Measurements from ENCODE around the gene AKT3. TPM values are rescaled to one million over a fixed set of nuclear protein-coding genes. Genes with fewer than 3 reads are reported as not detected.

Gene AKT3
- total RNA-seq, 6 donors from 2014 or later, result 23.0 to 51.2 (median 46.8) TPM

DNA sequence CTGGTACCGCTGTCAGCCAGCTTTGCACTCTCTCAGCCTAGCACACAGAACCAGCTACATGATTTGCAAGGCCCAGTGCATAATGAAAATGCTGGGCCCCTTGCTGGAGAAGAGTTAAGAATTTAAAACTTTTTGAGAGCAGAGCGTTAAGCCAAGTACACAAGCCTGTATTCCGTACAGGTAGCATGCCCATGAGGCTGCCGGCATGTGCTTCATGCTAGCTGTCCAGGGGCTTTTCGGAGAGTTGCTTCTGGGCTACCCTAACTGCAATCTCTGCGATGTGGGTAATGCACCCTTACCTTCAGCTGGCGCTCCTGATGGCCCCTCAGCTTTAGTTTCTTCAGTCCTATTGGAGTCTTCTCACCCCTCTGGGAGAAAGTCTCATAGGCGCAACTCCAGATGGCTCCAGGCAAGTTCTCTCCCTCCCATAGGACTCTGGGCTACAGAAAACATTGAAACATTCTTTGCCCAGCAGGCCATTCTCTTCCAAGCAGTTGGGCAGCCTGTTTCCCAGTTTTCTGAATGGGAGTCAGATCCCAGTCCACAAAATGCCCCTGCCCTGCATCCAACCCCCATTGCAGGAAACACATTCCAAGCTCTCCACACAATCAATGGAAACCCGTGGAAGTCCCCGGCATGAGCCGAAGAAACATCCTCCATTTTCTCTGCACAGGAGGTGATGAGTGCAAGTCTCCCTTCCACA, 5.7 kb upstream of the AKT3 start:
- 87 to 90% methylated on average over 11 of the region's 11 CpGs for WGBS, 2 donors
- ATAC-seq (ENCODE audit: low FRiP score in 2 of 2) (no peak), DNase-seq (no peak)
- Histone ChIP-seq H3K4me1 (peaks cover 3 to 9% (median 6%) of the 10 kb centered on the region in 4 donors), H3K27ac (no peak overlapping the region), H3K27me3 (no peaks in the 10 kb centered on the region), H3K36me3 (no peaks in the 10 kb centered on the region), H3K4me3 (no peak overlapping the region), H3K9me3 (no peaks in the 10 kb centered on the region)
- TF ChIP-seq POLR2AphosphoS5 (IDR thresholded peaks at IDR 0.05) (no peak), EP300 (IDR thresholded peaks at IDR 0.05) (no peak), POLR2A (IDR thresholded peaks at IDR 0.05) (no peak)
- TF ChIP-seq, protein P1, sequence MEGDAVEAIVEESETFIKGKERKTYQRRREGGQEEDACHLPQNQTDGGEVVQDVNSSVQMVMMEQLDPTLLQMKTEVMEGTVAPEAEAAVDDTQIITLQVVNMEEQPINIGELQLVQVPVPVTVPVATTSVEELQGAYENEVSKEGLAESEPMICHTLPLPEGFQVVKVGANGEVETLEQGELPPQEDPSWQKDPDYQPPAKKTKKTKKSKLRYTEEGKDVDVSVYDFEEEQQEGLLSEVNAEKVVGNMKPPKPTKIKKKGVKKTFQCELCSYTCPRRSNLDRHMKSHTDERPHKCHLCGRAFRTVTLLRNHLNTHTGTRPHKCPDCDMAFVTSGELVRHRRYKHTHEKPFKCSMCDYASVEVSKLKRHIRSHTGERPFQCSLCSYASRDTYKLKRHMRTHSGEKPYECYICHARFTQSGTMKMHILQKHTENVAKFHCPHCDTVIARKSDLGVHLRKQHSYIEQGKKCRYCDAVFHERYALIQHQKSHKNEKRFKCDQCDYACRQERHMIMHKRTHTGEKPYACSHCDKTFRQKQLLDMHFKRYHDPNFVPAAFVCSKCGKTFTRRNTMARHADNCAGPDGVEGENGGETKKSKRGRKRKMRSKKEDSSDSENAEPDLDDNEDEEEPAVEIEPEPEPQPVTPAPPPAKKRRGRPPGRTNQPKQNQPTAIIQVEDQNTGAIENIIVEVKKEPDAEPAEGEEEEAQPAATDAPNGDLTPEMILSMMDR (IDR thresholded peaks at IDR 0.05), result no peak

- 39 to 42% methylated on average over 3 of the region's 3 CpGs for WGBS, 2 donors
These were observed 1.7 kb upstream of the AKT3 start for GRCh38 chr1:243851765-243852164.

GRCh38 chr1:243851257-243851756, 1.3 kb upstream of the AKT3 start:
- no peak for DNase-seq
- TF ChIP-seq POLR2AphosphoS5 (IDR thresholded peaks at IDR 0.05), result no peak
- TF ChIP-seq, protein P1 (IDR thresholded peaks at IDR 0.05), result no peak
- TF ChIP-seq POLR2A (IDR thresholded peaks at IDR 0.05), result no peak
- no peak for TF ChIP-seq EP300 (IDR thresholded peaks at IDR 0.05)
- peaks cover 0 to 8% (median 3%) of the 10 kb centered on the region in 4 donors for H3K27me3 ChIP-seq
- no peaks in the 10 kb centered on the region for H3K36me3 ChIP-seq
- H3K9me3 ChIP-seq, result no peaks in the 10 kb centered on the region
- WGBS, 2 donors, result 6 to 10% methylated on average over 8 to 12 of the region's 12 CpGs
- H3K4me1 ChIP-seq, result peaks cover 13 to 25% (median 18%) of the 10 kb centered on the region in 4 donors
- H3K4me3 ChIP-seq, result peak overlapping the region; percentile 74 to 94 (median 88)
- no peak for ATAC-seq (ENCODE audit: low FRiP score in 2 of 2)
- peak overlapping the region; percentile 95 to 99 (median 96) for H3K27ac ChIP-seq

More at GRCh38 chr1:243851765-243852164, 1.7 kb upstream of the AKT3 start:
- no peak overlapping the region for H3K4me3 ChIP-seq
- no peak overlapping the region for H3K27ac ChIP-seq
- no peaks in the 10 kb centered on the region for H3K9me3 ChIP-seq
- H3K36me3 ChIP-seq, result no peaks in the 10 kb centered on the region
- DNase-seq (no peak), ATAC-seq (ENCODE audit: low FRiP score in 2 of 2) (no peak)
- no peak for TF ChIP-seq POLR2A (IDR thresholded peaks at IDR 0.05)
- H3K4me1 ChIP-seq, result peaks cover 13 to 25% (median 18%) of the 10 kb centered on the region in 4 donors
- peaks cover 0 to 8% (median 3%) of the 10 kb centered on the region in 4 donors for H3K27me3 ChIP-seq

GRCh38 chr1:243850452-243851256, 611 bp upstream of the AKT3 start:
- H3K4me1 ChIP-seq, result peaks cover 13 to 25% (median 18%) of the 10 kb centered on the region in 4 donors
- TF ChIP-seq, protein P1 (IDR thresholded peaks at IDR 0.05), result no peak
- TF ChIP-seq POLR2AphosphoS5 (IDR thresholded peaks at IDR 0.05), result peak in 1 of 2 donors; percentile 15
- TF ChIP-seq POLR2A (IDR thresholded peaks at IDR 0.05), result peak in 3 of 4 donors; percentile 20 to 41 (median 27)
- H3K27me3 ChIP-seq, result peaks cover 0 to 8% (median 3%) of the 10 kb centered on the region in 4 donors
- H3K4me3 ChIP-seq, result peak overlapping the region; percentile 74 to 94 (median 88)
- no peaks in the 10 kb centered on the region for H3K9me3 ChIP-seq
- H3K27ac ChIP-seq, result peak overlapping the region; percentile 95 to 99 (median 96)
- no peaks in the 10 kb centered on the region for H3K36me3 ChIP-seq
- DNase-seq, result peak; percentile 70 to 95
- WGBS, 2 donors, result 0 to 2% methylated on average over 11 to 49 of the region's 92 CpGs
- ATAC-seq (ENCODE audit: low FRiP score in 2 of 2), result peak; percentile 65 to 80

All from upper lobe of left lung (tissue), 6 donors.